Skeletal muscle satellite cell (primary cell): ENCODE results near the gene MYO16.
"Not testable (repeated sequence)": the region's sequence is repeated elsewhere in the genome, so short reads cannot be mapped to it uniquely, and the experiment has no call there.

Source experiments
- H3K27me3 ChIP-seq: 2 replicates; pipeline ENCODE4 v1.7.0; 2013; ENCODE audit warnings: low read length; ENCODE audit not compliant: control insufficient read depth, insufficient read depth
- H3K36me3 ChIP-seq: 2 replicates; pipeline ENCODE4 v1.7.0; 2013; ENCODE audit warnings: mild to moderate bottlenecking, control low read depth, low read length; ENCODE audit not compliant: insufficient read depth
- H3K4me1 ChIP-seq: 2 replicates; pipeline ENCODE4 v1.7.0; 2013; ENCODE audit warnings: low read length; ENCODE audit not compliant: control insufficient read depth, insufficient read depth
- H3K4me2 ChIP-seq: 2 replicates; pipeline ENCODE4 v1.7.0; 2013; ENCODE audit warnings: mild to moderate bottlenecking, low read length
- H3K4me3 ChIP-seq: 2 replicates; pipeline ENCODE4 v1.7.0; 2013; ENCODE audit warnings: low read length
- H3K9ac ChIP-seq: 2 replicates; pipeline ENCODE4 v1.7.0; 2013; ENCODE audit warnings: mild to moderate bottlenecking, low read depth, low read length, moderate library complexity
- H3K9me3 ChIP-seq: replicated peaks from 2 replicates; pipeline ENCODE4 v1.7.0; 2013; ENCODE audit warnings: mild to moderate bottlenecking, control low read depth, low read length

Gene MYO16

DNA sequence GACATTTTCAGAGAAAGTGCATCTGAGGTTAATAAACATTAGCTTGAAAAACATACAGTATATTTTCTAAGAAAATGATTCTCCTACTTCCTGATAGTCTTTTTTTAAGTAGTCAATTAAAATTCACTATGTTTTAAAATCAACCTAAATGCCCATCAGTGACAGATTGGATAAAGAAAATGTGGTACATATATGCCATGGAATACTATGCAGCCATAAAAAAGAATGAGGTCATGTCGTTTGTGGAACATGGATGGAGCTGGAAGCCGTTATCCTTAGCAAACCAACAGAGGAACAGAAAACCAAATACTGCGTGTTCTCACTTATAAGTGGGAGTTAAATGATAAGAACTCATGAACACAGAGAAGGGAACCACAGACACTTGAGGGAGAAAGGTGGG is 462.8 kb downstream of the MYO16 start:
- peaks cover 23% of the 10 kb centered on the region for H3K27me3 ChIP-seq
- not testable (repeated sequence) for H3K9ac ChIP-seq, H3K4me3 ChIP-seq, H3K4me1 ChIP-seq, H3K36me3 ChIP-seq, H3K9me3 ChIP-seq, H3K4me2 ChIP-seq

DNA sequence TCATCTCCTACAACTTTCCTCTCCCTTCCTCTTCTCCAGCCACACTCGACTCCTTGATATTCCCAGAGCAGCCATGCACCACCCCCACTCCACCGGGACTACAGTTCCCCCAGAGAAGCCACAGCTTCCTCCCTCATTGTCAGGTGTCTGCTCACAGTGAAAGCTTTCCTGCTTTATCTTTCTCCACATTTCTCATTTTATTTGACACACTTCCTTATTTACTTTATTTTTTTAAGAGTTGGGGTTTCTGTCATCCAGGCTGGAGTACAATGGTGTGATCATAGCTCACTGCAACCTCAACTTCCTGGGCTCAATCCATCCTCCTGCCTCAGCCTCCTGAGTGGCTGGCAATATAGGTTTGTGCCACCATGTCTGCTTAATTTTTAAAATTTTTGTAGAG is 464.6 kb downstream of the MYO16 start:
- Histone ChIP-seq H3K4me2 (no peak overlapping the region), H3K9ac (no peak overlapping the region), H3K4me3 (no peak overlapping the region), H3K36me3 (no peaks in the 10 kb centered on the region), H3K9me3 (no peaks in the 10 kb centered on the region), H3K27me3 (peaks cover 23% of the 10 kb centered on the region), H3K4me1 (no peaks in the 10 kb centered on the region)

DNA sequence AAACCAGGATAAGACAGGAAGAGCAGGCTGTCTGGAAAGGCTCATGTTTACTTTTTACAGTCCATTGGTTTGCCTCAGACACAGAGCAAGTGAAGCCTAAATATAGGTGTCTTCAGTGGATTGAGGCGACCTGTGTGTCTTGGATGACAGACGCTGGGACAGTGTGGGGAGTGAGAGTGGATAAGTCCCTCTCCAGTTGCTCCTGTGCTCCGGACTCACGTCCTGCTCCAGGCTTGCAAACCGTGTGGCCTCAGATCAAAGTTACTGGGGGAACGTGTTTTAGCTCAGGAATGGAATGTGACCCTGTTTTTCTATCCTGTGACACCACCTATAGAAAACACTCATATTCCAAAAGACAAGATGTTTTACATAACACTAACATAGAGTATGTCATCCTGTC is 465.7 kb downstream of the MYO16 start:
- Histone ChIP-seq H3K36me3 (no peaks in the 10 kb centered on the region), H3K4me1 (no peaks in the 10 kb centered on the region), H3K9me3 (no peaks in the 10 kb centered on the region), H3K4me3 (no peak overlapping the region), H3K4me2 (no peak overlapping the region), H3K9ac (no peak overlapping the region), H3K27me3 (peaks cover 13% of the 10 kb centered on the region)

DNA sequence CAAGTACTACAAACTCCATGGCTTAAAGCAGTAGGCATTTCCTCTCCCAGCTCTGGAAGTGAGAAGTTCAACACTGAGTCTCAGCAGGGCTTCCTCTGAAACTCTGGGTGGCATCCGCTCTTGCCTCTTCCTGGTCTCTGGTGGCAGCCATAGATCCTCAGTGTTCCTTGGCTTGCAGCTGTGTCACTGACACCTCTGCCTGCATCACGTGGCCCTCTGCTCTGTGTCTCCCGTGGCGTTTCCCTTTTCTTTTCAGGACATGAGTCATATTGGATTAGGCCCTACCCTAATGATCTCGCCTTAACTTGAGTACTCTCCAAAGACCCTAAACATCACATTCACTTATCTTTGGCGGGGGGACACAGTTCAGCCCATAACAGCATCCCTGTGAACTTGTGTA is 466.7 kb downstream of the MYO16 start:
- H3K4me2 ChIP-seq, result no peak overlapping the region
- no peaks in the 10 kb centered on the region for H3K36me3 ChIP-seq
- H3K4me1 ChIP-seq, result no peaks in the 10 kb centered on the region
- H3K9ac ChIP-seq, result no peak overlapping the region
- H3K4me3 ChIP-seq, result no peak overlapping the region
- no peaks in the 10 kb centered on the region for H3K9me3 ChIP-seq
- peaks cover 5% of the 10 kb centered on the region for H3K27me3 ChIP-seq

GRCh38 chr13:109100705-109101304 is 471.4 kb downstream of the MYO16 start:
- no peak overlapping the region for H3K9ac ChIP-seq
- no peaks in the 10 kb centered on the region for H3K36me3 ChIP-seq
- H3K9me3 ChIP-seq, result no peaks in the 10 kb centered on the region
- peaks cover 11% of the 10 kb centered on the region for H3K27me3 ChIP-seq
- no peaks in the 10 kb centered on the region for H3K4me1 ChIP-seq
- H3K4me3 ChIP-seq, result no peak overlapping the region
- no peak overlapping the region for H3K4me2 ChIP-seq

DNA sequence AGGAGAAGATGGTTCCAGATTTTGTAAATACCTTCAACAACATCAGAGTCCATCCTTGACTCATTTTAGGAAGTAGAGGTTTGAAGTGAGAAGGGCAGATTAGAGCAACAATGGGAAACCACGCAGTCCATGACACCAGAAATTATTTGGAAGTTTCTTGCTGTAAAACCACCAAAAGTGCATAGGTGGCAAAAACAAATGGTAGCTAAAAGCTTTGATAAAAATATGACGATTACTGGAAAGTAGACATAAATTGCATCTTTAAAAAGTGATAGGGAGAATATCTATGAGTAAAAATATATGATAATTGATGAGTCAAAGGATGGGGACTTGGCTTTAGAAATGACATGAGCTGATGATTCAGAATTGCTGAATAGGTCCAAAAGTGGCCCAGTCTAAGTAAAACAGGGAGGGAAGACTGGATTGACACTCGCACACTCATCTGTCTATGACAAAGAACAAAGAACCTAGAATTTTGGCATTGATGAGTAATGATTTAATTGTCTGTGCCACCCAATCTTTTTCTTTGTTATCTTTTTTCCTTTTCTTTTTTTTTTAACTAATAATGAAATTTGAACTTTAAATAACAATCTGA is 472.2 kb downstream of the MYO16 start:
- H3K4me1 ChIP-seq, result no peaks in the 10 kb centered on the region
- no peak overlapping the region for H3K4me3 ChIP-seq
- H3K9ac ChIP-seq, result no peak overlapping the region
- peaks cover 16% of the 10 kb centered on the region for H3K27me3 ChIP-seq
- no peaks in the 10 kb centered on the region for H3K9me3 ChIP-seq
- no peak overlapping the region for H3K4me2 ChIP-seq
- no peaks in the 10 kb centered on the region for H3K36me3 ChIP-seq

DNA sequence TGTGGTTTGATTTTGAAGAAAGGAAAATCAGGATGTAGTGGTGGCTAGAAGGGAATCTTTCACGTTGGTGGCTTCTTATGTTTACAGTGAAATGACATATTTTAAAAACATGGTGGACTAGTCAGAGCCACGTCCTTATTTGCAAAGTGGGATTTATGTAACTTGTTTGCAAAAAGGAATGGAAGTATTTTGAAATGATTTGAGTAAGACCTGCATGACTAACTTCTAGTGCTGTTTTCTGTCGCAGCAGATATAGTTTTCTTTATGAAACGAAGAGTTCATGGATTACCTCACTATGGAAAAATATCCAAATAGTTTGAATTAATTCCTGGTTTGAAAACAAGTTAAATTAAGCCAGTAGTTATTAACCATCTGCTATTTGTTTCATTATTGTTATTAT is 476.5 kb downstream of the MYO16 start:
- Histone ChIP-seq H3K9ac (no peak overlapping the region), H3K4me1 (no peaks in the 10 kb centered on the region), H3K4me3 (no peak overlapping the region), H3K36me3 (no peaks in the 10 kb centered on the region), H3K4me2 (no peak overlapping the region), H3K27me3 (peaks cover 17% of the 10 kb centered on the region), H3K9me3 (no peaks in the 10 kb centered on the region)

GRCh38 chr13:109110159-109110558 is 480.7 kb downstream of the MYO16 start:
- H3K9ac ChIP-seq, result no peak overlapping the region
- peaks cover 6% of the 10 kb centered on the region for H3K27me3 ChIP-seq
- H3K4me1 ChIP-seq, result no peaks in the 10 kb centered on the region
- no peaks in the 10 kb centered on the region for H3K9me3 ChIP-seq
- no peak overlapping the region for H3K4me2 ChIP-seq
- H3K36me3 ChIP-seq, result no peaks in the 10 kb centered on the region
- no peak overlapping the region for H3K4me3 ChIP-seq

DNA sequence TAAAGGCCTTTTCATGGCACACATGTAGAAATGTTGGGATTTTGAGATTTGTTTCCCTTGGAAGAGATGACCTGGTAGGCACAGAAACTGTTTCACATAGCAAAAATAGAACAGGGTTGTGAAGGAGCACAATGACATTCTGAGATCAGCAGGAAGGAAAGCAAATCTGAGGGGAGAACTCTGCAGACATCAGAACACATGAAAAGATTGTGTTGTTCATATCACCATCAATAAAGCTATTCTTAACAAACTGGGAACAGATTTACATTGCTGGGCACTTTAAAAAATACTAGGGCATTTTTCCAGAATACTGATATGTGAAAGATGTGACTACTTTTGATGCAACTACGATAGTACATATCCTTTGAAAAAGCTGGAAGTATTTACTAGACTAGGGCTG is 481.7 kb downstream of the MYO16 start:
- H3K9me3 ChIP-seq, result no peaks in the 10 kb centered on the region
- peaks cover 6% of the 10 kb centered on the region for H3K27me3 ChIP-seq
- no peaks in the 10 kb centered on the region for H3K4me1 ChIP-seq
- H3K9ac ChIP-seq, result no peak overlapping the region
- no peaks in the 10 kb centered on the region for H3K36me3 ChIP-seq
- H3K4me2 ChIP-seq, result no peak overlapping the region
- H3K4me3 ChIP-seq, result no peak overlapping the region

DNA sequence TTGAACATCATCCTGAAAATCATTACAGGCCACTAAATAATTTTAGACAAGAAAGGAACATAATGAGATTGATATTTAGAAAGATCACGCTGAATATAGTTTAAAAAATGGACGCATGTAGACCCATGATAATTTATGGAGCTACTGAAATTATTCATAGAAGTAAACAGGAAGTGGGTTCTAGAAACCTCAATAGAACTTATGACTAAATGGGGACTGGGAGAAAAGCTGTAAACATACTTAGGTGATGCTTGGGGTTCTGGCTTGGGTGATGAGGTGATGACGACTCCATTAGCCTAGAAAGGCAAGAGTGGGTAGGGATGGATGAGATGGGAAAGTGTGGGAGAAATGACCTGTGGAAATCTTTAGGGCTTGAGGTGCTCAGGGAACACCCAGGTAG is 484.0 kb downstream of the MYO16 start:
- no peaks in the 10 kb centered on the region for H3K9me3 ChIP-seq
- H3K4me3 ChIP-seq, result no peak overlapping the region
- no peak overlapping the region for H3K4me2 ChIP-seq
- H3K4me1 ChIP-seq, result no peaks in the 10 kb centered on the region
- no peak overlapping the region for H3K9ac ChIP-seq
- no peaks in the 10 kb centered on the region for H3K36me3 ChIP-seq
- H3K27me3 ChIP-seq, result no peaks in the 10 kb centered on the region

DNA sequence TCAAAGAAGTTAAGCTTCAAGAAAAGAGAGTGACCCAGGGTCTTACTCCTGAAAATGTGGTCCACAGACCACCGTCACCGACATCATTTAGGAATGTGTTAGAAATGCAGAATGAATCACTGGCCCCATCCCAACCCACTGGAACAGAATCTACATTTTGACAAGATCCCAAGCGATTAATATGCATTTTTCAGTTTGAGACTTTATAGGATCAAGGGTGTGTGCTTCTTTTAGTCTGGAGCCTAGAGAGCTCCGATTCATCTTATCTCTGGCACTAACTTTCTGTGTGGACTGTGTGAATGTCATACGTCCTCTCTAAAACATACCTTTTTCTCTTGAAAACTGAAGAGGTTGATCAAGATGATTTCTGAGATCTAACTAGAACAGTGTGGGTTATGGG is 484.8 kb downstream of the MYO16 start:
- Histone ChIP-seq H3K9ac (no peak overlapping the region), H3K4me2 (no peak overlapping the region), H3K4me1 (no peaks in the 10 kb centered on the region), H3K27me3 (no peaks in the 10 kb centered on the region), H3K4me3 (no peak overlapping the region), H3K9me3 (no peaks in the 10 kb centered on the region), H3K36me3 (no peaks in the 10 kb centered on the region)

GRCh38 chr13:109114991-109115390 is 485.6 kb downstream of the MYO16 start:
- no peak overlapping the region for H3K4me3 ChIP-seq
- H3K27me3 ChIP-seq, result no peaks in the 10 kb centered on the region
- H3K9ac ChIP-seq, result no peak overlapping the region
- no peaks in the 10 kb centered on the region for H3K4me1 ChIP-seq
- H3K4me2 ChIP-seq, result no peak overlapping the region
- H3K9me3 ChIP-seq, result no peaks in the 10 kb centered on the region
- H3K36me3 ChIP-seq, result no peaks in the 10 kb centered on the region
